Smooth muscle cell of the brain vasculature (primary cell): ENCODE data around the gene DNAJC4.

Experiments
- DNase-seq: peaks from one replicate; pipeline ENCODE4 v3.0.0-alpha.2; 2012; ENCODE audit warnings: low read depth, low spot score

Gene DNAJC4

GRCh38 chr11:64230171-64230984 is at the start of gene DNAJC4:
Gene DNAJC4, plus strand, starts transcription at chr11:64230548. Its CDS starts 307 bp downstream, at chr11:64230855.
- DNase-seq = peak; percentile 76

GRCh38 chr11:64180891-64181290 is 49.5 kb upstream of the DNAJC4 start:
- no peak for DNase-seq

GRCh38 chr11:64181506-64182411 is 48.6 kb upstream of the DNAJC4 start:
- peak; percentile 65 for DNase-seq

- no peak for DNase-seq
These were observed 46.5 kb upstream of the DNAJC4 start for GRCh38 chr11:64183890-64184289.

DNA sequence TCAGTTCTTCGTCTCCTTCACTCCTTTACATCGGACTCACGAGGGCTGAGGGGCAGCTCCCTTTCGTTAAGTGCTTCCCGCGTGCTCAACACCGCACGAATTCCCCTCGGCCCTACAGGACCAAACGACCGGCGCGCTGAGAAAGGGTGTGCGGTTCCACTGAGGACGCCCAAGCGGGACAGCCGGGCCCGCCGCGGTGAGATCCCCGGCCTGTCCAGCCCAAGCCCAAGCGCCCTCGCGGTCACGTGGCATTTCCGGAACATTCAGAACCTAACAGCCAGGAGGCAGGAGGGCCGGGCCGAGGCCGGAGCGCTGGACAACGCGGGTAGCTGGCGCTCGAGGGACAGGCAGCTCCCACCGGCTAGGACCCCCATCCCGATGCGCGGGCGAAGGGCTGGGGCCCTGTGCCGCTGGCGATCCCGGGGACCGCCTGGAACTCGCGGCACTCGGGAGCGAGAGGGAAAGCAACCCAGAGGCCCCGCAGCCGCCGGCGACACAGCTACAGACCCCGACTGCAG is 45.1 kb upstream of the DNAJC4 start:
- peak; percentile 59 for DNase-seq

- peak; percentile 100 for DNase-seq
These were observed 44.5 kb upstream of the DNAJC4 start, which contains the start of gene STIP1 for GRCh38 chr11:64185693-64186491. Gene STIP1, plus strand, starts transcription at chr11:64186171. Its CDS starts 91 bp downstream, at chr11:64186262.

- no peak for DNase-seq
These were observed 43.7 kb upstream of the DNAJC4 start for GRCh38 chr11:64186492-64187165.

- DNase-seq = no peak
These were observed 37.9 kb upstream of the DNAJC4 start for GRCh38 chr11:64192434-64192833.

DNA sequence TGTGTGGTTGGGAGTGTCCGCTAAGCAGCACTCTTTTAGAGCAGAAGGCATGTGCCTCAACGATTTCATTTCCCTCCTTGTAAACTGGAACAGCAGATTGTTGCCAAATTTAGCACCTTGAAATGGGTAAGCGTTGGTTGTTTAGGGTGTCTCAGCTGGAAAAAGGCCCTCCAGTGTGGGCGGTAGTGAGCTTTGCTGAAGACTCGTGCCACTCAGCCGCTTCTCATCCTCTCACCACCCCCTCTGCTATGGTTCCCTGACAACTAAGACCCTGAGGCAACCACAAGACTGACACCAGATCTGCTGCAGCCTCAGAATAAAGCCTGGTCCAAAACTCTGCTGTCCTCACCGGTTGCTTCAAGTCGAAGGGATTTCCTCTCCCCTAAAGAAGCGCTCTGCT is 33.7 kb upstream of the DNAJC4 start:
- DNase-seq = no peak

DNA sequence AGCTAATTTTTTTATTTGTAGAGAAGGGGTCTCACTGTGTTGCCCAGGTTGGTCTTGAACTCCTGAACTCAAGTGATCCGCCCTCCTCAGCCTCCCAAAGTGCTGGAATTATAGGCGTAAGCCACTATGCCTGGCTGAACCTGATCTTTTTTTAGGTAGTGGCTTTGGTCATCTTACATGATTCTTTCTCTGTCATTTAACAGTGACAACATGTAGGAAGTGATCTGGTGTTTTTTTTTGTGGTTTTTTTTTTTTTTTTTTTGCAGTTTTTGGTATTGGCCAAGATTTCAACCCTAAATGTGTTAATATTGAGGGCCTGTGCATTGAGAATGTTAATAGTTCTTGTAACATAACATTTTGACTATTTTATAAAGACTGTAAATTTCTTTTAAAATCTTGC is 31.8 kb upstream of the DNAJC4 start:
- no peak for DNase-seq

GRCh38 chr11:64201543-64201942 is 28.8 kb upstream of the DNAJC4 start:
- DNase-seq = no peak

GRCh38 chr11:64202992-64203391 is 27.4 kb upstream of the DNAJC4 start:
- no peak for DNase-seq

- no peak for DNase-seq
These were observed 26.8 kb upstream of the DNAJC4 start for GRCh38 chr11:64203421-64204079.

GRCh38 chr11:64204080-64204440 is 26.3 kb upstream of the DNAJC4 start:
- DNase-seq = no peak

- DNase-seq = peak; percentile 95
These were observed 25.8 kb upstream of the DNAJC4 start for GRCh38 chr11:64204464-64204989.

DNA sequence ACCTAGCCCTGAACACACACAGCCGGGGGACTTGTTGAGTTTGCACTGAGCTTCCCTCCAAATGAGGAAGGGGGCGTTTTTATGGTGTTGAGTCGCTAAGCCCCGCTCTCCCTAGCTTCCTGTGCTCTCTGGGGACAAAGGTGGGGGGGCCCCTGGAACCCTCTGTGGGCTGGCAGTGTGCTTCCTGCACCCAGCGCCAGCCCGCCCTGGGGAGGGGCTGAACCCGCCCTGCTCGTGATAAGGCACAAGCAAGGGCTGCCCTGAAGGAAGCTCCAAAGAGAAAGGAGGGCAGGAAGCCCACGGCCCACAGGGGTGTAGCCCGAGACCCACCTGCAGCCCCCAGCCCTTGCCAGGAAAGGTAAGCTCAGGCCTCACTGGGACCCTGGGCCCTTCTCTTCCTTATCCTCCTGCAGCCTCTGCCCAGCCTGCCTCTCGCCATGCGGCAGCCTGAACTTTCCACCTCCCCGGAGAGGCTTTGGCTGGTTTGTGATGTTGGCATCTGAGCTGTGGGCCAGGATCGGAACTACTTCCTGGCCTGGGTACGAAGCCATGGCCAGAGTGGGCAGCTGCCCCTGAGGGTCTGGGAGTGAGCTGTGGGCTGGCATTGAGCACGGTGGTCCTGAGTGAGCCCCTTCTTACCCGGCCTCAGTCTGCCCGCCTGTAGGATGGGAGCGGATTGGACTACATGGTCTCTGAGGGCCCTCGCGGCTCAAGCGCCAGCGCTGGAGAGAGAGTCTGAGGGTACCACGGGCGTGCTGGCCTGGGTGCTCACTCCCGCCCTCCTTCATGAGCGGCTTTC is 23.7 kb upstream of the DNAJC4 start, which contains the start of gene FERMT3:
FERMT3 (plus strand) TSS at position 265 of the 799 bp plus-strand sequence. CDS start 644 bp downstream, outside the sequence.
- DNase-seq = no peak

GRCh38 chr11:64207256-64208085 is 22.9 kb upstream of the DNAJC4 start:
- peak; percentile 24 for DNase-seq
